Activated CD4-positive, alpha-beta T cell treated with anti-CD3 and anti-CD28 coated beads, Interleukin-2, amount 10 ng/mL, durations not matched to agents 7 days and 5 days (primary cell): Measurements from ENCODE around the gene EPC1. TPM values are rescaled to one million over a fixed set of nuclear protein-coding genes. Genes with fewer than 3 reads are reported as not detected.

ENCODE experiments used
- CTCF ChIA-PET: fragments of 350-600 bp; sonication (Branson Sonifier 250); formaldehyde crosslinking; loops from one replicate; lab custom pipeline; 2021; ENCODE audit warnings: antibody characterized with exemption; lab: Charles Lee
- POLR2A ChIA-PET: fragments of 350-600 bp; sonication (Branson Sonifier 250); formaldehyde crosslinking; loops from one replicate; lab custom pipeline; 2021; ENCODE audit warnings: antibody characterized with exemption; lab: Charles Lee
- DNase-seq: peaks from one replicate; pipeline ENCODE4 v3.0.0-alpha.2; 2020
- H3K27ac Mint-ChIP-seq: one replicate; pipeline ENCODE4 v1.8.0; 2021; ENCODE audit warnings: mild to moderate bottlenecking, moderate library complexity, mixed read lengths
- H3K27me3 Mint-ChIP-seq: one replicate; pipeline ENCODE4 v1.8.0; 2021; ENCODE audit warnings: mixed read lengths
- H3K36me3 Mint-ChIP-seq: one replicate; pipeline ENCODE4 v1.8.0; 2021; ENCODE audit warnings: low read depth, mixed read lengths
- H3K4me1 Mint-ChIP-seq: one replicate; pipeline ENCODE4 v1.8.0; 2021; ENCODE audit warnings: mixed read lengths
- H3K4me3 Mint-ChIP-seq: one replicate; pipeline ENCODE4 v1.8.0; 2021; ENCODE audit warnings: mild to moderate bottlenecking, moderate library complexity, mixed read lengths
- H3K9me3 Mint-ChIP-seq: one replicate; pipeline ENCODE4 v1.8.0; 2021; ENCODE audit warnings: mixed read lengths
- total RNA-seq, 2 experiments: library from RNA; stranded (reverse); gene quantifications; one replicate each; pipeline ENCODE4 v1.2.3, GENCODE V29; 2021

The EPC1 gene
- total RNA-seq, 2 experiments from 2014 or later = 47.6 to 54.2 TPM

DNA sequence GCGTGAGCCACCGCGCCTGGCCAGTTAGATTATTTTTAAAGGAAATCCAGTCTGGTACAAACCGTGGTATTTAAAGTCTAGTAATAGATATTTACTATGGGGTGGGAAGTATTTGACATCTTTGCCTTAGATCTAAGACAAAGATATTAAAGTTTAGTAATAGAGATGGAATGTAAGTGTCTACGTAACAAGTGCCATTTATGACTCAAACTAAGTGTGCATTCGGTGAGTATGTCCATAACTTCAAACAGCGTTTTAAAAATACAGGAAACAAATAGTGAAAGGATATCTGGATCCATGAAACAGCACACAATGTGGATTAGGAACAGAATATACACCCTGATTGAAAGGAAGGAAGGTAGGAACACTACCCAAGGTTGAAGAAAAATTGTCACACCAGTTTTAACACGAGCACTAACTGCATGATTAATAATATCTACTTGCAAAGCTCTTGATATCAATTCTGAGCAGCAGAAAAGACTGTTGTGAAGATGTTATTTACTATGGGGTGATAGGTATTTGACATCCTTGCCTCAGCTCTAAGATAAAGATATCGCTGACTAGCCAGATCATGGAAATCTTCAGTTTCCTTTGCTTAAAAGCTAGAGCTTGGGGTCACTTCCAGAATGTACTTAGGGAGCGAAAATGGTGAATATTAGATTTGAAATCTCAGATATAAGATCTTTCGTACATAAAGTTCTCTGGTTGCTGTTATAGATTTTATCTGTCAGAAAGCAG is 48.7 kb downstream of the EPC1 start:
- peaks cover 48% of the 10 kb centered on the region for H3K4me1 Mint-ChIP-seq
- peak overlapping the region; percentile 78 for H3K27ac Mint-ChIP-seq
- CTCF ChIA-PET = no interaction called here
- POLR2A ChIA-PET = no interaction called here
- H3K9me3 Mint-ChIP-seq = no peaks in the 10 kb centered on the region
- H3K36me3 Mint-ChIP-seq = peaks cover 38% of the 10 kb centered on the region
- no peak overlapping the region for H3K4me3 Mint-ChIP-seq
- no peaks in the 10 kb centered on the region for H3K27me3 Mint-ChIP-seq
- no peak for DNase-seq

DNA sequence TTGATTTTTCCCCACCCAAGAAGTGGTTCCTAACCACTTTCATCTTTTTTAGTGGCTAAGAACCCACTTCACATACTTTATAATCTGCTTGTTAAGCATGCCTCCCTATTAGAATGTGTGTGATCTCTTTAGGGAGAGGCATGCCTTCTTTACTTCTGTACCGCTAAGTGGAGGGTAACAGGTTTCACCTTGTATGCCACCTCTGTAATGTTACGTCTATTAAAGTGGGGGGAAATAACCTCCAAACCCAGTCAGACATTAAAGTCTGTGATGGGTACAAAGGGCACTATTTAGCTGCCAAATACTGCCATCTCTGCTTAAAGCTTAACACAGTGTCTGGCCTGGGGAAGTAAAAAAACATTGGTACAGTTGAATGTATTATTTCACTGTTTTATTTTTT is 51.9 kb downstream of the EPC1 start:
- H3K36me3 Mint-ChIP-seq = peaks cover 25% of the 10 kb centered on the region
- H3K4me1 Mint-ChIP-seq = peaks cover 37% of the 10 kb centered on the region
- no peaks in the 10 kb centered on the region for H3K27me3 Mint-ChIP-seq
- ChIA-PET POLR2A (no interaction called here), CTCF (interaction anchor here (0.6 to 2.0 kb wide), 3 partner anchors 10 to 714 kb away, joined by 3 to 6 read pairs (median 4); no protein-coding TSS in a partner anchor)
- H3K4me3 Mint-ChIP-seq = no peak overlapping the region
- peak overlapping the region; percentile 3 for H3K27ac Mint-ChIP-seq
- no peak for DNase-seq
- H3K9me3 Mint-ChIP-seq = no peaks in the 10 kb centered on the region

DNA sequence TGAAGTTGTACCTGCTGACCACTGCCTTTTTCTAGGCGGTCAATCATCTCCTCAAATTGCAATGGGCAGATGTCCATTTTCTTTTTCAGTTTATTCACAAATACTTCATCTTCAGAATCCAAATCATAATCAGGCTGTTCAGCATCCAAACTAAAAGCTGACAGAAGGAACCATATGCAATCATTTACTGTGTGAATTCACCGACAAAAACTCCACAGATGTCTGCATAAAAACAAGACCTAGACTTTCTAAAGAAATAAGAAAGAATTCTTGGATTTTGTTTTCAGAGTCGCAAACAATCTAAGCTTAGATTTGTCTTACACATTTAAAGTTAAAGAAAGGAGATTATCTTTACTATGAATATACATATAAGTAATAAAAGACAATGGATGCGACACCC is 53.4 kb downstream of the EPC1 start:
- H3K27me3 Mint-ChIP-seq = no peaks in the 10 kb centered on the region
- H3K36me3 Mint-ChIP-seq = peaks cover 28% of the 10 kb centered on the region
- H3K9me3 Mint-ChIP-seq = no peaks in the 10 kb centered on the region
- ChIA-PET POLR2A (no interaction called here), CTCF (interaction anchor here (1.1 to 1.2 kb wide), 2 partner anchors 21 to 52 kb away, joined by 3 to 4 read pairs; no protein-coding TSS in a partner anchor)
- peaks cover 26% of the 10 kb centered on the region for H3K4me1 Mint-ChIP-seq
- H3K27ac Mint-ChIP-seq = no peak overlapping the region
- no peak overlapping the region for H3K4me3 Mint-ChIP-seq
- DNase-seq = no peak

DNA sequence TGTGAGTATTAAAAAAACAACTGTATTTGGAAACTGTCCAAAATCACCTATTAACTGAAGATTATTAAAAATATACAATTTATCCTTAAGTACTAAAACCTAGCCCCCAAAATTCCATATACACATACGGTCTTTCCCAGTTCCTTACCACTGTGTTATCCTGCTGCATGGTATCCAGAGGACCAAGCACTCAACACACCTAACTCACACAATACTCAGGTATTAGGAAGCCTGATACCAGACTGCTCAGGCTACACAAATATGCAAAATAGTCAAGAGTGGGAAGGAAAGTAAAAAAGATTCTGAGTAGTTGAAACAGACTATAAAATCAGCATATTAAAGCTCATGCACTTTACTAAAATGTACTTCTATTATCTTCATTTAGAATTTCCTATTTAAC is 67.2 kb downstream of the EPC1 start:
- no peaks in the 10 kb centered on the region for H3K27me3 Mint-ChIP-seq
- no peak for DNase-seq
- H3K9me3 Mint-ChIP-seq = no peaks in the 10 kb centered on the region
- no peak overlapping the region for H3K27ac Mint-ChIP-seq
- CTCF ChIA-PET = interaction anchor here (0.7 to 1.5 kb wide), 3 partner anchors 16 to 33 kb away, joined by 3 read pairs; no protein-coding TSS in a partner anchor
- POLR2A ChIA-PET = no interaction called here
- H3K4me3 Mint-ChIP-seq = no peak overlapping the region
- H3K36me3 Mint-ChIP-seq = peaks cover 38% of the 10 kb centered on the region
- peaks cover 2% of the 10 kb centered on the region for H3K4me1 Mint-ChIP-seq

DNA sequence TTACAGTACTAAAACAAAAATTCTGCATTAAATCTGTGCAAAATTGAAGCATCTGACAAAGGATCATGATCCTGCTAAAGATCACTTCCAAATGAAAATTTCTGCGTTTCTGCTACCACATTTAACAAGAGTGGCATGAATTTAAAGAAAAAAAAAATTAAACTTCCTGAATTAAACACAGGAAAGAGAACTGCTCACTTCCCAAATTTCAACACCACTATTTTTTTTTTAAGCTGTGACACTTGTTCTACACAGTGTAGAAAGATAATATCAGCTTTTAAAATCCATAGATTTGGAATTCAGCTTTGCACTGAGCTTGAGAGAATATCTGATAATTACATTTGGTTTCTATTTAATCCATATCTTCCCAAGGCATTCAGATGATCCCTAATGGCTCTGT is 73.6 kb downstream of the EPC1 start:
- ChIA-PET POLR2A (no interaction called here), CTCF (interaction anchor here (1.0 kb wide), 1 partner anchor 16 kb away, joined by 5 read pairs; no protein-coding TSS in a partner anchor)
- Mint-ChIP-seq H3K9me3 (no peaks in the 10 kb centered on the region), H3K4me1 (no peaks in the 10 kb centered on the region), H3K36me3 (peaks cover 57% of the 10 kb centered on the region), H3K4me3 (no peak overlapping the region), H3K27me3 (no peaks in the 10 kb centered on the region), H3K27ac (no peak overlapping the region)
- DNase-seq = no peak

DNA sequence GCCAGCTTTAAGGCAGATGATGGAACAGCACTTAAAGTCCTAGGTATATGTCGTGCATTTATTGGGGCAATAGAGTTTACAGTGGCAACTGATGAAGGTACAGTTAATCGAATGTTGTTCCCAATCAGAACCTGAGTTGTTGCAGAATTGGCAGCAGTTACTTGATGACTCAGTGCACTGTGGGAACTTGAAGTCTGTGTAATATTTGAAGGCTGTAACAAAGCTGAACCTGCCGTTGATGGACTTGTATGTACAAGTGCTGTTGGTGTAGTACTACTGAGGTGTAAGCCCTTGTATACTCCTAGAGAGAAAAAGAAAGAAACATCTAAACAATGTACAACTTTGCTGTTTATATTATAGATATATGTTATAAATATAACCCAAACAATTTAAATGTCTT is 75.3 kb downstream of the EPC1 start:
- DNase-seq = no peak
- Mint-ChIP-seq H3K9me3 (no peaks in the 10 kb centered on the region), H3K4me3 (no peak overlapping the region), H3K36me3 (peaks cover 69% of the 10 kb centered on the region), H3K4me1 (no peaks in the 10 kb centered on the region), H3K27ac (no peak overlapping the region), H3K27me3 (no peaks in the 10 kb centered on the region)
- POLR2A ChIA-PET = no interaction called here
- CTCF ChIA-PET = no interaction called here

DNA sequence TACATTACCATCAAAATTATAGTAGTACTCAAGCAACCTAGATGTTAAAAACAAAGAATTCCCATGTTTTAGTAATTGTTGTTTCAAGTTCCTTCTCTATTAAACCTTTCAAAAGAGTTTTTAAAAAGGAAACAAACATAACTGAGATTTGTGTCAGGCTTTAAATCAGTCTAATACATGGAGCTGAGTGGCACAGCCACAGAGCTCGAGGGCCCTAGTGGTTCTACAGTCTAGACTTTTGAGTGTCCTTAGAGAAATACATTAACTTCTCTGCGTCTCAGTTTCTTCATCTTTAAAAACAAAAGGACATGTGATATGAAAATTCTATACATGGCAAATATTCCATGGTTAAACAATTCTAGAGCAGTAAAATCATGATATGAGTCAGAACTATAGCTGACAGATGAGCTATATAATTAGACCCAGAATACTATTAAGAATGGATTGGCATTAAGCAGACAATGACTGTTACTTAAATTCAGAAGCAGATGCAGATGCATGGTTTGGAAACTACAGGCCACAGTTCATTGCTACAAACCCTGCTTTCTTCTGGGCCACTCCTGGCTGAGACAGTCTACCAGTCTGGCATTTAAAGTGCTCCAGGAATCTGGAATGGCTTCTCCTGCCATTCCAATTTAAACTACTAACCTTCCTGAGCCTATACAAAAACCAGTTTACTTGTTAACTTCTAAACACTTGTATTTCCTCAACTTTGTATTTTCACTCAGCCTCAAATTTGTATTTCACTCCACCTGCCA is 77.4 kb downstream of the EPC1 start:
- Mint-ChIP-seq H3K36me3 (peaks cover 66% of the 10 kb centered on the region), H3K27me3 (no peaks in the 10 kb centered on the region), H3K4me1 (no peaks in the 10 kb centered on the region), H3K4me3 (no peak overlapping the region), H3K9me3 (no peaks in the 10 kb centered on the region), H3K27ac (no peak overlapping the region)
- ChIA-PET CTCF (no interaction called here), POLR2A (no interaction called here)
- DNase-seq = no peak

DNA sequence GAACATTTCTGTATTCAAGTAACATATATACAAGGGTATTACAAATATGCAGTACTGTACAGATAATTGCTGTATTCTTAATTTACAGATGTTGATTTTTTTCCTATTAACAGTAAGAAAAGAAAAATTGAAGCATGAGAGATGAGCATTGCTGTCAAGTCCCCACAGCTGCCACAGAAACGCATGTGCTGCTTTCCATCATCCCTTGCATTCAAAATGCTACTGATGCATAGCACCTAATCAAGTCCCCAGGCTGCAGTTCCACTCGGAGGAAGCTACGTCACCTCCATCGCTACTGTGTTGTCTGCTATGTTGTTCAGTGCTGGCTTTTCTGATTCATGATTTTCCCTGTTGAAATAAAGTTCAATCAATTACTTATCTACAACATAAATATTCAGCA is 78.2 kb downstream of the EPC1 start:
- Mint-ChIP-seq H3K9me3 (no peaks in the 10 kb centered on the region), H3K36me3 (peaks cover 62% of the 10 kb centered on the region), H3K27ac (no peak overlapping the region), H3K4me1 (no peaks in the 10 kb centered on the region), H3K4me3 (no peak overlapping the region), H3K27me3 (no peaks in the 10 kb centered on the region)
- no peak for DNase-seq
- ChIA-PET POLR2A (no interaction called here), CTCF (no interaction called here)

DNA sequence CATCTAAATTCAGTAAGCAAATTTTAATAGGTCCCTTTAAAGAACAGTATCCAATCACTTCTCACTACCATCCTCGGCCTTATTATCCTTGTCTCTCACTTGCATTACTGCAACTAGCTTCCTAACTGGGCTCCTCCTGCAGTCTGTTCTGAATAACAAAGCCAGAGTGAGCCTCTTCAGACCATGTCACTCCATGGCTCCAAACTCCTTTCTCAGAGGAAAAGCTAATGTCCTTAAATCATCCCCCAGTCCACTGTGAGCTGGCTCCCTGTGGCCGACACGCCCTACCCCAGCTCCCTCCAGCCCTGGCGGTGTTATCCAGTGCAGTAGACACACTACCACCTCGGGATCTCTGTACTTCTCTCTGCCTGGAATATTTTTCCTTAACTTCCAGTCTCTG is 80.0 kb downstream of the EPC1 start:
- ChIA-PET CTCF (interaction anchor here (0.9 to 1.6 kb wide), 4 partner anchors 9 to 79 kb away, joined by 3 to 10 read pairs (median 3); no protein-coding TSS in a partner anchor), POLR2A (no interaction called here)
- no peak for DNase-seq
- Mint-ChIP-seq H3K27me3 (no peaks in the 10 kb centered on the region), H3K9me3 (no peaks in the 10 kb centered on the region), H3K4me3 (no peak overlapping the region), H3K27ac (peak overlapping the region; percentile 48), H3K36me3 (peaks cover 51% of the 10 kb centered on the region), H3K4me1 (peaks cover 6% of the 10 kb centered on the region)

DNA sequence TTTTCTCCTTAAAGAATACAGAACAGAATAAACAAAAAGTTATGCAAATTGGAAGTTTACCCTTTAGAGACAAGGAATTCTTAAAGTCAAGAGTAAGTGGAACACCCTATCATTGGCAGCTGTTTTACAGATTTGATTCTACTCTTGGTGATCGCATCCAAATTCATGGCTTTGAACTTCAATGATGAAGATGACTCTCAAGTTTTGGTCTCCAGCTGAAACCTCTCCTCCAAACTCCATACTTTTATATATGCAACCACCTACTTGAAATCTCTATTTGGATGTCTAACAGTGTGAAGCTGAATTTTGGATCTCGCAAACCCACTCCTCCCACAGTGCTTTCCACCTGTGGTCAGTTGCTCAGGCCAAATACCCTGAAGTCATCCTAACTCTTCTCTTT is 80.4 kb downstream of the EPC1 start:
- no peak for DNase-seq
- H3K4me1 Mint-ChIP-seq = peaks cover 6% of the 10 kb centered on the region
- no peak overlapping the region for H3K4me3 Mint-ChIP-seq
- H3K9me3 Mint-ChIP-seq = no peaks in the 10 kb centered on the region
- peaks cover 47% of the 10 kb centered on the region for H3K36me3 Mint-ChIP-seq
- CTCF ChIA-PET = interaction anchor here (0.9 to 1.6 kb wide), 4 partner anchors 9 to 80 kb away, joined by 3 to 10 read pairs (median 3); no protein-coding TSS in a partner anchor
- no peaks in the 10 kb centered on the region for H3K27me3 Mint-ChIP-seq
- no peak overlapping the region for H3K27ac Mint-ChIP-seq
- POLR2A ChIA-PET = no interaction called here

DNA sequence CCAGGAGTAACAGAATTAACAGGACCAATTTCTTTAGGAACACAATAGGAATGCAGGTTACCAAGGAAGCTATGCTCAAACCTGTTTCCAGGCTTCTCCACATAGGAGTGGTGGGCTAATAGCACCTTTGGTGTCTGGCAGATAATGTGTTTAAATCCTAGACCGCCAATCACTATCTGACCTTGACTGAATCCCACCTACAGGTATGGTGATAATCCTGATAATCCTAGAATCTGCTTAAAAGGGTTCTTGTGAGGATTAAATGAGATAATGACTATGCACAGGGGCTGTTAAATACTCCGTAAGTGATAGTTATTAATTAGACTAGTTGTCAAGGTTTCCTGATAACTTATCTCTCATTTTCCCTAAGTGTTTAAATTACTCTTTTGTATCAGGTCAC is 81.2 kb downstream of the EPC1 start:
- POLR2A ChIA-PET = no interaction called here
- H3K36me3 Mint-ChIP-seq = peaks cover 39% of the 10 kb centered on the region
- H3K27me3 Mint-ChIP-seq = no peaks in the 10 kb centered on the region
- H3K4me3 Mint-ChIP-seq = no peak overlapping the region
- no peak overlapping the region for H3K27ac Mint-ChIP-seq
- peaks cover 6% of the 10 kb centered on the region for H3K4me1 Mint-ChIP-seq
- no peak for DNase-seq
- no peaks in the 10 kb centered on the region for H3K9me3 Mint-ChIP-seq
- CTCF ChIA-PET = no interaction called here

DNA sequence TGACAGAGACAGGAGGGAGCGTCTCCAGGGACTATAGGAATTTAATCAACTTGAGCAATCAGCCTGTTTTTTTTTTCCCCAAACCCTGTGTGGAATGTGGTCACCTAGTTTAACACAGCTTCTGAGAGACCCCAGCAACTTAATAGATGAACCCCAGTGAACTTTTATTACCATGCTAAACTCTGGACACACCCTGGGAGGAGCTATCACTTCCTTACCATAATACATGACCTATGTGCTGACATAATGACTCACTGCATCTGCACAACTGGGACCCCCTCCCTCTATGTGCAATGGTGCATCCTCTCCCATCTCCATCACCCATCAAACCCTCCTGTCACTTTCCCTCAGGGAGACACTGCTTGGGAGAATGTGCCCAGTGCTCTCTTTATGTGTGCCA is 83.7 kb downstream of the EPC1 start:
- no peaks in the 10 kb centered on the region for H3K9me3 Mint-ChIP-seq
- ChIA-PET CTCF (interaction anchor here (2.5 kb wide), 1 partner anchor 11 kb away, joined by 11 read pairs; no protein-coding TSS in a partner anchor), POLR2A (no interaction called here)
- H3K4me1 Mint-ChIP-seq = peaks cover 6% of the 10 kb centered on the region
- peaks cover 19% of the 10 kb centered on the region for H3K36me3 Mint-ChIP-seq
- no peak overlapping the region for H3K4me3 Mint-ChIP-seq
- H3K27ac Mint-ChIP-seq = no peak overlapping the region
- no peaks in the 10 kb centered on the region for H3K27me3 Mint-ChIP-seq
- DNase-seq = no peak

DNA sequence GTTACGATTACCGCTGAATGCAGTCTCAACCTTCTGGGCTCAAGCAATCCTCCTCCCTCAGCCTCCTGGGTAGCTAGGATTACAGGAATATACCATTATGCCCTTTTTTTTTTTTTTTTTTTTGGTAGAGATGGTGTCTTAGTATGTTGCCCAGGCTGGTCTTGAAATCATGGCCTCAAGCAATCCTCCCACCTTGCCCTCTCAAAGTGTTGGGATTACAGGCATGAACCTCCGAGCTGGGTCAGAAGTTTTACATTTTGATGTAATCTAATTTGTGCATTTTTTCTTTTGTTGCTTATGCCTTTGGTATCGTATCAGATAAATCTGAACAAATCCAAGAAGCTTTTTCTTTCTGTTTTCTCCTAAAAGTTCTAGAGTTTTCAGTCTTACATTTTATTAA is 87.4 kb downstream of the EPC1 start:
- Mint-ChIP-seq H3K36me3 (no peaks in the 10 kb centered on the region), H3K4me3 (no peak overlapping the region), H3K4me1 (peaks cover 15% of the 10 kb centered on the region), H3K27me3 (no peaks in the 10 kb centered on the region), H3K9me3 (no peaks in the 10 kb centered on the region), H3K27ac (no peak overlapping the region)
- CTCF ChIA-PET = interaction anchor here (0.7 to 3.2 kb wide), 6 partner anchors 8 to 209 kb away, joined by 3 to 8 read pairs (median 3); no protein-coding TSS in a partner anchor
- DNase-seq = no peak
- POLR2A ChIA-PET = no interaction called here
